Measurements from ENCODE around the gene PRCC.

- TF ChIP-seq SUZ12 (IDR thresholded peaks at IDR 0.05) (no peak), PKNOX1 (IDR thresholded peaks at IDR 0.05) (no peak), FOXM1 (IDR thresholded peaks at IDR 0.05; ENCODE audit: borderline replicate concordance) (no peak), ARNT (IDR thresholded peaks at IDR 0.05) (no peak), FOXK2 (IDR thresholded peaks at IDR 0.05) (no peak), TARDBP (IDR thresholded peaks at IDR 0.05) (no peak), ELF4 (IDR thresholded peaks at IDR 0.05) (no peak), BHLHE40 (IDR thresholded peaks at IDR 0.05; ENCODE audit: borderline replicate concordance) (no peak), ZNF384 (IDR thresholded peaks at IDR 0.05) (no peak)
These were observed 69.6 kb downstream of the PRCC start for GRCh38 chr1:156836892-156837291.
